ENCODE results near the gene CCAR1.
"Not testable (repeated sequence)": the region's sequence is repeated elsewhere in the genome, so short reads cannot be mapped to it uniquely, and the experiment has no call there.

CCAR1 gene

DNA sequence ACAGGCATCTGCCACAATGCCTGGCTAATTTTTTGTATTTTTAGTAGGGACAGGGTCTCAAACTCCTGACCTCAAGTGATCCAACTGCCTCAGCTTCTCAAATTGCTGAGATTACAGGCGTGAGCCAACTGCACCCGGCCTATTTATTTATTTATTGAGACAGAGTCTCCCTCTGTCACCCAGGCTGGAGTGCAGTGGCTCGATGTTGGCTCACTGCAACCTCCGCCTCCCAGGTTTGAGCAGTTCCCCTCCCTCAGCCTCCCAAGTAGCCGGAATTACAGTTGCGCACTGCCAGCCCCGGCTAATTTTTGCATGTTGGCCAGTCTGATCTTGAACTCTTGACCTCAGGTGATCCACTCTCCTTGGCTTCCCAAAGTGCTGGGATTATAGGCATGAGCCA lies 46.4 kb downstream of the CCAR1 start:
- WGBS, 2 donors (ENCODE audit: extremely low coverage in 2 of 2, insufficient read length in 2 of 2, insufficient replicate concordance in 1 of 2), result no CpG with 5 or more reads among the region's 7 CpGs

DNA sequence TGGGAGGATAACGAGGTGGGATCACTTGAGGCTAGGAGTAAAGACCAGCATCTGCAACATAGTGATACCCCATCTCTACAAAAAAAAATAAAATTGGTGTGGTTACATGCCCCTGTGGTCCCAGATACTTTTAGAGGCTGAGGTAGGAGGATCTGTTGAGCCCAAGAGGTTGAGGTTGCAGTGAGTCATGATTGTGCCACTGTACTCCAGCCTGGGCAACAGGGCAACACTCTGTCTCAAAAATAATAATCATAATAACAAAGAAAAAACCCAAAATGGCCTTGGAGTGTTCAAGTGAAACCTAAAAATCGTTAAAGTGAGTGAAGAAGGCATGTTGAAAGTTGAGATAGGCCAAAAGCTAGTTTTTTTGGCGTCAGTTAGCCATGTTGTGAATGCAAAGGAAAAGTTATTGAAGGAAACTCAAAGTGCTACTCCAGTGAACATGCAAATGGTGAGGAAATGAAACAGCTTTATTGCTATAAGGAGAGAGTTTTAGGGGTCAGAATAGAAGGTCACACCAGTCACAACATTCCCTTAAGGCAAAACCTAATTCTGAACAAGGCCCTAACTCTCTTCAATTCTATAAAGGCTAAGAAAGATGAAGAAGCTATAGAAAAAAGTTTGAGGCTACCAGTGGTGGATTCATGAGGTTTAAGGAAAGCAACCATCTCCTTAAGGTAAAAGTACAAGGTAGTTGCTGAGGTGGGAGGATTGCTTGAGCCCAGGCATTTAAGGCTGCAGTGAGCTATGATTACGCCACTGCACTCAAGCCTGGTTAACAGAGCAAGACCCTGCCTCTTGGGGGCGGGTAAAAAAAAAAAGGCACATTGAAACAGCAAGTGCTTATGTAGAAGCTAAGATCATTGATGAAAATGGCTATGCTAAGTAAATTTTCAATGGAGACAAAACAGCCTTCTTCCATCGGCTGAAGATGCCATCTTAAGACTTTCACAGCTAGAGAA lies 60.9 kb downstream of the CCAR1 start:
- Histone ChIP-seq H3K9ac (ENCODE audit: low read depth, low read length, poor library complexity) (no peak overlapping the region), H3K27me3 (ENCODE audit: control insufficient read depth in 3 of 3, insufficient read depth in 3 of 3, low read depth in 1 of 3, low read length in 3 of 3) (no peaks in the 10 kb centered on the region), H4K8ac (ENCODE audit: low read depth, low read length) (no peak overlapping the region), H2BK5ac (ENCODE audit: low read length) (no peak overlapping the region), H2AFZ (ENCODE audit: low read length) (no peak overlapping the region), H3K18ac (ENCODE audit: low read length) (no peak overlapping the region), H3K36me3 (replicated peaks in 1 of 2; ENCODE audit: control insufficient read depth in 2 of 2, insufficient read depth in 2 of 2, low read length in 2 of 2) (peaks cover 36 to 98% of the 10 kb centered on the region in 2 donors), H3K4me1 (ENCODE audit: control insufficient read depth in 2 of 2, insufficient read depth in 1 of 2, low read depth in 1 of 2, low read length in 2 of 2) (no peaks in the 10 kb centered on the region), H2BK15ac (ENCODE audit: low read length) (no peak overlapping the region), H3K9me3 (replicated peaks in 1 of 2; ENCODE audit: control insufficient read depth in 2 of 2, insufficient read depth in 1 of 2, low read depth in 1 of 2, low read length in 2 of 2) (peaks cover 0 to 5% of the 10 kb centered on the region in 2 donors), H3K4ac (ENCODE audit: low read length) (no peak overlapping the region), H3K23ac (ENCODE audit: low read depth, low read length, poor library complexity) (no peak overlapping the region), H3K4me3 (ENCODE audit: low read length in 2 of 2) (no peak overlapping the region), H3K4me2 (ENCODE audit: insufficient read depth, low read length, poor library complexity, severe bottlenecking) (no peak overlapping the region), H3K79me1 (ENCODE audit: low read depth, low read length) (peaks cover 1% of the 10 kb centered on the region), H4K91ac (ENCODE audit: low read depth, low read length, poor library complexity) (no peak overlapping the region), H2BK12ac (ENCODE audit: low read length) (no peak overlapping the region), H3K27ac (replicated peaks; ENCODE audit: low read length) (no peak overlapping the region), H2BK120ac (ENCODE audit: low read depth, low read length) (no peak overlapping the region), H3K14ac (ENCODE audit: low read length) (no peak overlapping the region), H2AK5ac (ENCODE audit: low read depth, low read length) (no peak overlapping the region)
- WGBS, 2 donors (ENCODE audit: extremely low coverage in 2 of 2, insufficient read length in 2 of 2, insufficient replicate concordance in 1 of 2), result no CpG with 5 or more reads among the region's 6 CpGs
- DNase-seq (ENCODE audit: low spot score), result no peak

More for the DNA sequence above, 46.4 kb downstream of the CCAR1 start:
- H3K9ac ChIP-seq (ENCODE audit: low read depth, low read length, poor library complexity); H2BK15ac ChIP-seq (ENCODE audit: low read length); H3K27me3 ChIP-seq (ENCODE audit: control insufficient read depth in 3 of 3, insufficient read depth in 3 of 3, low read depth in 1 of 3, low read length in 3 of 3); H3K14ac ChIP-seq (ENCODE audit: low read length); H2AK5ac ChIP-seq (ENCODE audit: low read depth, low read length); H3K79me1 ChIP-seq (ENCODE audit: low read depth, low read length); H2BK120ac ChIP-seq (ENCODE audit: low read depth, low read length); H2BK5ac ChIP-seq (ENCODE audit: low read length); H3K4me2 ChIP-seq (ENCODE audit: insufficient read depth, low read length, poor library complexity, severe bottlenecking); H3K23ac ChIP-seq (ENCODE audit: low read depth, low read length, poor library complexity); H4K91ac ChIP-seq (ENCODE audit: low read depth, low read length, poor library complexity); H2AFZ ChIP-seq (ENCODE audit: low read length); H3K4me3 ChIP-seq (ENCODE audit: low read length in 2 of 2); H4K8ac ChIP-seq (ENCODE audit: low read depth, low read length); H3K4me1 ChIP-seq (ENCODE audit: control insufficient read depth in 2 of 2, insufficient read depth in 1 of 2, low read depth in 1 of 2, low read length in 2 of 2); DNase-seq (ENCODE audit: low spot score); H3K9me3 ChIP-seq (replicated peaks in 1 of 2; ENCODE audit: control insufficient read depth in 2 of 2, insufficient read depth in 1 of 2, low read depth in 1 of 2, low read length in 2 of 2); H3K27ac ChIP-seq (replicated peaks; ENCODE audit: low read length); H2BK12ac ChIP-seq (ENCODE audit: low read length); H3K4ac ChIP-seq (ENCODE audit: low read length); H3K18ac ChIP-seq (ENCODE audit: low read length): not testable (repeated sequence)
- H3K36me3 ChIP-seq (replicated peaks in 1 of 2; ENCODE audit: control insufficient read depth in 2 of 2, insufficient read depth in 2 of 2, low read length in 2 of 2), result peaks cover 31 to 100% of the 10 kb centered on the region in 2 donors

DNA sequence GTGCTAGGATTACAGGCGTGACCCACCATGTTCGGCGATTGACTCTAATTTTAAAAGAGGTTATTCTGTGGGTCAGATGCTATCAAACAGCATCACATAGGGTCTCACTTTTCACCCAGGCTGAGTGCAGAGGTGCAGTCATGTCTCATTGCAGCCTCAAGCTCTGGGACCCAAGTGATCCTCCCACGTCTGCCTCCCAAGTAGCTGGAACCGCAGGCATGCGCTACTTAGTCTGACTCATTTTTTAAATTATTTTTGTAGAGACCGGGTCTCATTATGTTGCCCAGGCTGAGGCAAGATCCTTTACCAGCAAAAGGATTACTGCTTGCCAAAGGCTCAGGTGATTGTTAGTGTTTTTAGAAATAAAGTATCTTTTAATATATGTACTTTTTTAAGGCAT lies 63.4 kb downstream of the CCAR1 start:
- H3K79me1 ChIP-seq (ENCODE audit: low read depth, low read length), result no peaks in the 10 kb centered on the region
- H3K23ac ChIP-seq (ENCODE audit: low read depth, low read length, poor library complexity), result no peak overlapping the region
- no peak overlapping the region for H3K18ac ChIP-seq (ENCODE audit: low read length)
- H2AFZ ChIP-seq (ENCODE audit: low read length), result no peak overlapping the region
- H3K14ac ChIP-seq (ENCODE audit: low read length), result no peak overlapping the region
- no peak overlapping the region for H3K4me3 ChIP-seq (ENCODE audit: low read length in 2 of 2)
- no peak overlapping the region for H3K4ac ChIP-seq (ENCODE audit: low read length)
- H4K8ac ChIP-seq (ENCODE audit: low read depth, low read length), result no peak overlapping the region
- H2BK120ac ChIP-seq (ENCODE audit: low read depth, low read length), result no peak overlapping the region
- no CpG with 5 or more reads among the region's 7 CpGs for WGBS, 2 donors (ENCODE audit: extremely low coverage in 2 of 2, insufficient read length in 2 of 2, insufficient replicate concordance in 1 of 2)
- H3K4me2 ChIP-seq (ENCODE audit: insufficient read depth, low read length, poor library complexity, severe bottlenecking), result no peak overlapping the region
- no peak for DNase-seq (ENCODE audit: low spot score)
- H2BK12ac ChIP-seq (ENCODE audit: low read length), result no peak overlapping the region
- H3K27ac ChIP-seq (replicated peaks; ENCODE audit: low read length), result no peak overlapping the region
- no peak overlapping the region for H2BK15ac ChIP-seq (ENCODE audit: low read length)
- H3K9ac ChIP-seq (ENCODE audit: low read depth, low read length, poor library complexity), result no peak overlapping the region
- peaks cover 38 to 98% of the 10 kb centered on the region in 2 donors for H3K36me3 ChIP-seq (replicated peaks in 1 of 2; ENCODE audit: control insufficient read depth in 2 of 2, insufficient read depth in 2 of 2, low read length in 2 of 2)
- no peak overlapping the region for H2BK5ac ChIP-seq (ENCODE audit: low read length)
- no peaks in the 10 kb centered on the region for H3K27me3 ChIP-seq (ENCODE audit: control insufficient read depth in 3 of 3, insufficient read depth in 3 of 3, low read depth in 1 of 3, low read length in 3 of 3)
- H3K4me1 ChIP-seq (ENCODE audit: control insufficient read depth in 2 of 2, insufficient read depth in 1 of 2, low read depth in 1 of 2, low read length in 2 of 2), result no peaks in the 10 kb centered on the region
- no peak overlapping the region for H4K91ac ChIP-seq (ENCODE audit: low read depth, low read length, poor library complexity)
- peaks cover 0 to 5% of the 10 kb centered on the region in 2 donors for H3K9me3 ChIP-seq (replicated peaks in 1 of 2; ENCODE audit: control insufficient read depth in 2 of 2, insufficient read depth in 1 of 2, low read depth in 1 of 2, low read length in 2 of 2)
- no peak overlapping the region for H2AK5ac ChIP-seq (ENCODE audit: low read depth, low read length)

- no peak overlapping the region for H2BK15ac ChIP-seq (ENCODE audit: low read length)
- no peak overlapping the region for H3K9ac ChIP-seq (ENCODE audit: low read depth, low read length, poor library complexity)
- peaks cover 31 to 98% of the 10 kb centered on the region in 2 donors for H3K36me3 ChIP-seq (replicated peaks in 1 of 2; ENCODE audit: control insufficient read depth in 2 of 2, insufficient read depth in 2 of 2, low read length in 2 of 2)
Measured at GRCh38 chr10:68787813-68788212, 66.8 kb downstream of the CCAR1 start.

More at GRCh38 chr10:68787813-68788212, 66.8 kb downstream of the CCAR1 start:
- H2BK12ac ChIP-seq (ENCODE audit: low read length), result no peak overlapping the region
- no peak overlapping the region for H2BK120ac ChIP-seq (ENCODE audit: low read depth, low read length)
- no peaks in the 10 kb centered on the region for H3K4me1 ChIP-seq (ENCODE audit: control insufficient read depth in 2 of 2, insufficient read depth in 1 of 2, low read depth in 1 of 2, low read length in 2 of 2)
- H3K4me2 ChIP-seq (ENCODE audit: insufficient read depth, low read length, poor library complexity, severe bottlenecking), result no peak overlapping the region
- no peak overlapping the region for H3K23ac ChIP-seq (ENCODE audit: low read depth, low read length, poor library complexity)
- H3K14ac ChIP-seq (ENCODE audit: low read length), result no peak overlapping the region
- H3K9me3 ChIP-seq (replicated peaks in 1 of 2; ENCODE audit: control insufficient read depth in 2 of 2, insufficient read depth in 1 of 2, low read depth in 1 of 2, low read length in 2 of 2), result no peaks in the 10 kb centered on the region
- no peak overlapping the region for H3K27ac ChIP-seq (replicated peaks; ENCODE audit: low read length)
- H3K4me3 ChIP-seq (ENCODE audit: low read length in 2 of 2), result no peak overlapping the region
- DNase-seq (ENCODE audit: low spot score), result no peak
- H3K79me1 ChIP-seq (ENCODE audit: low read depth, low read length), result no peaks in the 10 kb centered on the region
- H2BK5ac ChIP-seq (ENCODE audit: low read length), result no peak overlapping the region
- no peak overlapping the region for H2AK5ac ChIP-seq (ENCODE audit: low read depth, low read length)
- H4K91ac ChIP-seq (ENCODE audit: low read depth, low read length, poor library complexity), result no peak overlapping the region
- no peak overlapping the region for H4K8ac ChIP-seq (ENCODE audit: low read depth, low read length)
- no peaks in the 10 kb centered on the region for H3K27me3 ChIP-seq (ENCODE audit: control insufficient read depth in 3 of 3, insufficient read depth in 3 of 3, low read depth in 1 of 3, low read length in 3 of 3)
- no peak overlapping the region for H3K18ac ChIP-seq (ENCODE audit: low read length)
- no CpG with 5 or more reads among the region's 3 CpGs for WGBS, 2 donors (ENCODE audit: extremely low coverage in 2 of 2, insufficient read length in 2 of 2, insufficient replicate concordance in 1 of 2)
- no peak overlapping the region for H2AFZ ChIP-seq (ENCODE audit: low read length)
- H3K4ac ChIP-seq (ENCODE audit: low read length), result no peak overlapping the region
